DLD1 (cell line): ENCODE results near the gene MAD1L1.
"Not testable (repeated sequence)": the region's sequence is repeated elsewhere in the genome, so short reads cannot be mapped to it uniquely, and the experiment has no call there.

ENCODE experiments used
- in situ Hi-C: cut with HindIII; loops from 2 replicates; pipeline ENCODE4 v1.10.0; 2017; ENCODE audit warnings: low sequenced_read_pairs

Gene MAD1L1

GRCh38 chr7:2232766-2233520, at the start of gene MAD1L1:
Gene MAD1L1, minus strand, starts transcription at chr7:2232945. Its CDS starts 2,812 bp downstream, at chr7:2230133.
- in situ Hi-C loops: no loop called here

GRCh38 chr7:2282185-2282751, 49.5 kb upstream of the MAD1L1 start:
- in situ Hi-C loops: no loop called here

- in situ Hi-C loops: no loop called here
Measured at GRCh38 chr7:2281541-2281940, 48.8 kb upstream of the MAD1L1 start.

- in situ Hi-C loops: no loop called here
Measured at GRCh38 chr7:2280424-2280823, 47.7 kb upstream of the MAD1L1 start.

- in situ Hi-C loops: no loop called here
Measured at GRCh38 chr7:2279896-2280295, 47.2 kb upstream of the MAD1L1 start.

- in situ Hi-C loops: no loop called here
Measured at GRCh38 chr7:2278026-2278425, 45.3 kb upstream of the MAD1L1 start.

GRCh38 chr7:2276107-2276506, 43.4 kb upstream of the MAD1L1 start:
- in situ Hi-C loops: no loop called here

GRCh38 chr7:2275101-2275500, 42.4 kb upstream of the MAD1L1 start:
- in situ Hi-C loops: no loop called here

- in situ Hi-C loops: no loop called here
Measured at GRCh38 chr7:2274666-2275065, 41.9 kb upstream of the MAD1L1 start.

- in situ Hi-C loops: no loop called here
Measured at GRCh38 chr7:2273866-2274265, 41.1 kb upstream of the MAD1L1 start.

- in situ Hi-C loops: no loop called here
Measured at GRCh38 chr7:2272031-2272430, 39.3 kb upstream of the MAD1L1 start.

- in situ Hi-C loops: no loop called here
Measured at GRCh38 chr7:2271273-2272026, 38.7 kb upstream of the MAD1L1 start.

GRCh38 chr7:2270495-2270894, 37.8 kb upstream of the MAD1L1 start:
- in situ Hi-C loops: no loop called here

- in situ Hi-C loops: no loop called here
Measured at GRCh38 chr7:2269991-2270460, 37.3 kb upstream of the MAD1L1 start.

GRCh38 chr7:2269089-2269990, 36.6 kb upstream of the MAD1L1 start:
- in situ Hi-C loops: not testable (repeated sequence)

- in situ Hi-C loops: no loop called here
Measured at GRCh38 chr7:2266911-2267310, 34.2 kb upstream of the MAD1L1 start.

- in situ Hi-C loops: no loop called here
Measured at GRCh38 chr7:2264158-2264557, 31.4 kb upstream of the MAD1L1 start.

GRCh38 chr7:2263176-2263575, 30.4 kb upstream of the MAD1L1 start:
- in situ Hi-C loops: no loop called here

- in situ Hi-C loops: no loop called here
Measured at GRCh38 chr7:2261611-2262010, 28.9 kb upstream of the MAD1L1 start.

GRCh38 chr7:2260820-2261219, 28.1 kb upstream of the MAD1L1 start:
- in situ Hi-C loops: no loop called here

- in situ Hi-C loops: no loop called here
Measured at GRCh38 chr7:2259480-2259879, 26.7 kb upstream of the MAD1L1 start.
